ENCODE data around the gene ZFYVE9. TPM values are rescaled to one million over a fixed set of nuclear protein-coding genes. Genes with fewer than 3 reads are reported as not detected.

The ZFYVE9 gene
- total and polyA plus RNA-seq, 2 of the 8 experiments (the other 6 are each of a cell fraction or from before 2014, with no cell fraction given), result 5.8 to 26.5 TPM

- H3K23ac ChIP-seq (ENCODE audit: insufficient read length), result no peak overlapping the region
- no peak overlapping the region for H3K14ac ChIP-seq (ENCODE audit: insufficient read length)
- no peak overlapping the region for H3K27ac ChIP-seq (ENCODE audit: low read depth, low read length)
- H3K27me3 ChIP-seq (replicated peaks in 1 of 4; ENCODE audit: control insufficient read depth in 3 of 4, extremely low read depth in 1 of 4, insufficient read depth in 3 of 4, low read length in 3 of 4), result no peaks in the 10 kb centered on the region
- no peak overlapping the region for H3K4me3 ChIP-seq (ENCODE audit: extremely low read depth in 1 of 4, insufficient read depth in 2 of 4, low read depth in 3 of 4, low read length in 4 of 4)
- H2BK12ac ChIP-seq (ENCODE audit: low read depth, low read length), result no peak overlapping the region
- DNase-seq (ENCODE audit: low read depth in 1 of 2, low spot score in 2 of 2) (no peak), FAIRE-seq (no peak)
- no peak overlapping the region for H2BK5ac ChIP-seq (ENCODE audit: low read depth, low read length)
- H2BK15ac ChIP-seq (ENCODE audit: low read length), result no peak overlapping the region
- 94% methylated on average over 3 of the region's 3 CpGs; no CpG with 5 or more reads in 1 of the 2 experiments for WGBS, 2 experiments (ENCODE audit: extremely low coverage in 1 of 2, insufficient coverage in 1 of 2, insufficient read length in 1 of 2, insufficient replicate concordance in 2 of 2, low coverage in 1 of 2, low lambda C conversion rate in 2 of 2, missing lambda C conversion rate in 1 of 2)
- H4K5ac ChIP-seq (ENCODE audit: insufficient read length, low read depth, low read length), result no peak overlapping the region
- no peak overlapping the region for H3K18ac ChIP-seq (ENCODE audit: extremely low read depth, low read length)
- no peaks in the 10 kb centered on the region; the same call in 1 of the 2 replicates for H3K79me1 ChIP-seq (ENCODE audit: low read depth, low read length)
- H2AK5ac ChIP-seq (ENCODE audit: low read depth, low read length), result no peak overlapping the region
- no peak overlapping the region for H4K8ac ChIP-seq (ENCODE audit: extremely low read depth, insufficient read depth, low read length)
- no peaks in the 10 kb centered on the region for H4K20me1 ChIP-seq (replicated peaks in 1 of 2; ENCODE audit: control insufficient read depth in 1 of 2, insufficient read depth in 2 of 2, low read length in 2 of 2)
- no peak overlapping the region for H2BK20ac ChIP-seq (ENCODE audit: low read length)
- H3K36me3 ChIP-seq (ENCODE audit: control insufficient read depth in 2 of 4, insufficient read depth in 4 of 4, low read length in 3 of 4), result no peaks in the 10 kb centered on the region
- H3K9ac ChIP-seq (replicated peaks in 1 of 4; ENCODE audit: extremely low read depth in 1 of 4, low read depth in 3 of 4, low read length in 3 of 4), result no peak overlapping the region
- no peak overlapping the region for H3K4ac ChIP-seq (replicated peaks; ENCODE audit: insufficient read length, low read depth, low read length)
- H3K79me2 ChIP-seq (ENCODE audit: control insufficient read depth in 1 of 2, insufficient read depth in 2 of 2, low read length in 2 of 2), result no peaks in the 10 kb centered on the region
- H3K9me3 ChIP-seq (ENCODE audit: insufficient read depth in 2 of 2, low read depth in 1 of 2, low read length in 1 of 2), result no peaks in the 10 kb centered on the region
- no peak overlapping the region for H3K4me2 ChIP-seq (ENCODE audit: insufficient read depth in 1 of 2, low read depth in 2 of 2, low read length in 2 of 2)
- ChIA-PET CTCF (ENCODE audit: partially characterized antibody) (no interaction called here), POLR2A (ENCODE audit: partially characterized antibody) (no interaction called here)
- H3K4me1 ChIP-seq (replicated peaks in 1 of 4; ENCODE audit: control insufficient read depth in 3 of 4, insufficient read depth in 4 of 4, low read length in 3 of 4), result no peaks in the 10 kb centered on the region
- no peak overlapping the region for H4K91ac ChIP-seq (replicated peaks; ENCODE audit: insufficient read length, low read length)
- H3K56ac ChIP-seq (replicated peaks; ENCODE audit: insufficient read length, low read depth, low read length), result no peak overlapping the region
- no peaks in the 10 kb centered on the region for H3K23me2 ChIP-seq (ENCODE audit: low read depth, low read length)
- H2BK120ac ChIP-seq (replicated peaks; ENCODE audit: low read depth, low read length), result no peak overlapping the region
- H2AFZ ChIP-seq (ENCODE audit: low read length), result no peak overlapping the region
- no peak for TF ChIP-seq RAD21 (IDR thresholded peaks at IDR 0.05 in 1 of 2, conservative IDR thresholded peaks at IDR 0.05 in 1 of 2; ENCODE audit: low read depth in 2 of 2, low read length in 2 of 2)
- no peak for TF ChIP-seq SAP30 (IDR thresholded peaks at IDR 0.05; ENCODE audit: insufficient read depth, insufficient replicate concordance, low read length)
- no peak for TF ChIP-seq BRCA1 (IDR thresholded peaks at IDR 0.05; ENCODE audit: low read depth, low read length)
- no peak for TF ChIP-seq ZNF274 (IDR thresholded peaks at IDR 0.05; ENCODE audit: borderline replicate concordance, extremely low read depth, low read length)
- TF ChIP-seq TEAD4 (IDR thresholded peaks at IDR 0.05; ENCODE audit: low read depth, low read length), result no peak
- TF ChIP-seq KDM1A (IDR thresholded peaks at IDR 0.05; ENCODE audit: borderline replicate concordance, low read length), result no peak
- TF ChIP-seq, protein P1, sequence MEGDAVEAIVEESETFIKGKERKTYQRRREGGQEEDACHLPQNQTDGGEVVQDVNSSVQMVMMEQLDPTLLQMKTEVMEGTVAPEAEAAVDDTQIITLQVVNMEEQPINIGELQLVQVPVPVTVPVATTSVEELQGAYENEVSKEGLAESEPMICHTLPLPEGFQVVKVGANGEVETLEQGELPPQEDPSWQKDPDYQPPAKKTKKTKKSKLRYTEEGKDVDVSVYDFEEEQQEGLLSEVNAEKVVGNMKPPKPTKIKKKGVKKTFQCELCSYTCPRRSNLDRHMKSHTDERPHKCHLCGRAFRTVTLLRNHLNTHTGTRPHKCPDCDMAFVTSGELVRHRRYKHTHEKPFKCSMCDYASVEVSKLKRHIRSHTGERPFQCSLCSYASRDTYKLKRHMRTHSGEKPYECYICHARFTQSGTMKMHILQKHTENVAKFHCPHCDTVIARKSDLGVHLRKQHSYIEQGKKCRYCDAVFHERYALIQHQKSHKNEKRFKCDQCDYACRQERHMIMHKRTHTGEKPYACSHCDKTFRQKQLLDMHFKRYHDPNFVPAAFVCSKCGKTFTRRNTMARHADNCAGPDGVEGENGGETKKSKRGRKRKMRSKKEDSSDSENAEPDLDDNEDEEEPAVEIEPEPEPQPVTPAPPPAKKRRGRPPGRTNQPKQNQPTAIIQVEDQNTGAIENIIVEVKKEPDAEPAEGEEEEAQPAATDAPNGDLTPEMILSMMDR (IDR thresholded peaks at IDR 0.05; ENCODE audit: control extremely low read depth in 1 of 3, insufficient read depth in 1 of 3, low read depth in 1 of 3, low read length in 3 of 3), result no peak
- TF ChIP-seq SIN3A (conservative IDR thresholded peaks at IDR 0.05 in 1 of 2, IDR thresholded peaks at IDR 0.05 in 1 of 2; ENCODE audit: low read depth in 1 of 2, low read length in 2 of 2), result no peak
- TF ChIP-seq CHD2 (IDR thresholded peaks at IDR 0.05; ENCODE audit: low read length), result no peak
- no peak for TF ChIP-seq RNF2 (IDR thresholded peaks at IDR 0.05; ENCODE audit: borderline replicate concordance, low read depth, low read length, missing control alignments, poor library complexity, severe bottlenecking)
- no peak for TF ChIP-seq RBBP5 (IDR thresholded peaks at IDR 0.05; ENCODE audit: borderline replicate concordance, low read depth, low read length)
Observed at GRCh38 chr1:52259886-52260285, 118.0 kb downstream of the ZFYVE9 start.

Measured in H1 (cell line).